Neural cell (in vitro differentiated cells): ENCODE results near the gene FRG2B. TPM values are rescaled to one million over a fixed set of nuclear protein-coding genes. Genes with fewer than 3 reads are reported as not detected.

ENCODE experiments used
- polyA plus RNA-seq: library from polyadenylated mRNA; depleted of rRNA; stranded (reverse); fragments of >200 nt; gene quantifications from 2 replicates; pipeline ENCODE4 v1.2.3, GENCODE V29; 2014

The FRG2B gene
- polyA plus RNA-seq, 1 donor from 2014 or later: not detected

Other genes with a start within 250 kb of the FRG2B start
- gene PAOX, start 247.5 kb downstream of the FRG2B start, polyA plus RNA-seq: 2.2 and 3.0 TPM in 2 replicates
- 49.7 and 52.3 TPM in 2 replicates for gene MTG1, start 232.6 kb downstream of the FRG2B start, polyA plus RNA-seq
- 0.28 and 1.1 TPM in 2 replicates for gene SPRN, start 202.2 kb downstream of the FRG2B start, polyA plus RNA-seq
- gene SCART1, start 172.8 kb downstream of the FRG2B start, polyA plus RNA-seq: 4.3 and 6.1 TPM in 2 replicates
- gene CYP2E1, start 99.4 kb downstream of the FRG2B start, polyA plus RNA-seq: 1.7 and 4.0 TPM in 2 replicates
- gene SYCE1, start 61.2 kb downstream of the FRG2B start, polyA plus RNA-seq: not detected in 2 replicates